Measurements from ENCODE around the gene MYLIP. TPM values are rescaled to one million over a fixed set of nuclear protein-coding genes. Genes with fewer than 3 reads are reported as not detected.

The MYLIP gene
- total RNA-seq, 1 experiment from 2014 or later = 48.1 TPM

DNA sequence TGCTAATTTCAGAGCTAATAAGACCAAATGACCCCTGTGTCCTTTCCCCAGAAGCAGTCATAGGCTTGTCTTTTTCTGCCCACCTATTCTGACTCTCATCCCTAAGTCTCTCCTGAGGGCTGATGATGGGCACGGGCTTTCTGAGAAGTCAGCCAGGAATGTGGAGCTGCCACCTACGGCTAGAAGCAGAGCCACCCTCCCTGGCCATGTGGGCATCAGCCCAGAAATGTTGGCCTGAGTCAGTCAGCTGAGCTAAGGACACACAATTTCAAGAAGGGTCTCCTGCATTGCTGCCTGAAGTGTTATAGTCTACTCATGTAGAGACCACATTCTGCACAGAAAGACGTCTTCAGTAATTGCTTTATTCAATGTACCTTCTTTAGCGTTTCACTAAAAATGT is 17.1 kb downstream of the MYLIP start:
- TF ChIP-seq, protein P1, sequence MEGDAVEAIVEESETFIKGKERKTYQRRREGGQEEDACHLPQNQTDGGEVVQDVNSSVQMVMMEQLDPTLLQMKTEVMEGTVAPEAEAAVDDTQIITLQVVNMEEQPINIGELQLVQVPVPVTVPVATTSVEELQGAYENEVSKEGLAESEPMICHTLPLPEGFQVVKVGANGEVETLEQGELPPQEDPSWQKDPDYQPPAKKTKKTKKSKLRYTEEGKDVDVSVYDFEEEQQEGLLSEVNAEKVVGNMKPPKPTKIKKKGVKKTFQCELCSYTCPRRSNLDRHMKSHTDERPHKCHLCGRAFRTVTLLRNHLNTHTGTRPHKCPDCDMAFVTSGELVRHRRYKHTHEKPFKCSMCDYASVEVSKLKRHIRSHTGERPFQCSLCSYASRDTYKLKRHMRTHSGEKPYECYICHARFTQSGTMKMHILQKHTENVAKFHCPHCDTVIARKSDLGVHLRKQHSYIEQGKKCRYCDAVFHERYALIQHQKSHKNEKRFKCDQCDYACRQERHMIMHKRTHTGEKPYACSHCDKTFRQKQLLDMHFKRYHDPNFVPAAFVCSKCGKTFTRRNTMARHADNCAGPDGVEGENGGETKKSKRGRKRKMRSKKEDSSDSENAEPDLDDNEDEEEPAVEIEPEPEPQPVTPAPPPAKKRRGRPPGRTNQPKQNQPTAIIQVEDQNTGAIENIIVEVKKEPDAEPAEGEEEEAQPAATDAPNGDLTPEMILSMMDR (IDR thresholded peaks at IDR 0.05; ENCODE audit: insufficient read depth in 1 of 2, low read depth in 1 of 2, low read length in 1 of 2, severe bottlenecking in 1 of 2, unreplicated experiment in 1 of 2) = no peak
- CTCF ChIA-PET = interaction anchor here (0.5 kb wide), 1 partner anchor 74 kb away, joined by 3 read pairs; no protein-coding TSS in a partner anchor
- Mint-ChIP-seq H3K9me3 (ENCODE audit: unreplicated experiment) (no peaks in the 10 kb centered on the region), H3K27ac (ENCODE audit: unreplicated experiment) (no peak overlapping the region), H3K27me3 (ENCODE audit: insufficient read depth, unreplicated experiment) (no peaks in the 10 kb centered on the region), H3K36me3 (ENCODE audit: insufficient read depth, unreplicated experiment) (peaks cover 98% of the 10 kb centered on the region), H3K4me1 (ENCODE audit: low read depth, unreplicated experiment) (peaks cover 22% of the 10 kb centered on the region), H3K4me3 (ENCODE audit: unreplicated experiment) (no peak overlapping the region)
- BruUV-seq (replicated peaks) = no TSS peak
- intact Hi-C loops (cut with micrococcal nuclease; ENCODE audit: unreplicated experiment) = no loop called here
- H3K4me1 ChIP-seq = peaks cover 15% of the 10 kb centered on the region
- POLR2A ChIA-PET = no interaction called here
- H3K9me3 ChIP-seq = no peaks in the 10 kb centered on the region
- no peak for DNase-seq
- no peak overlapping the region for H3K4me3 ChIP-seq (ENCODE audit: low read depth, low read length)
- H3K27me3 ChIP-seq (replicated peaks; ENCODE audit: control insufficient read depth, insufficient read depth, low read length) = no peaks in the 10 kb centered on the region
- peaks cover 5% of the 10 kb centered on the region; the same call in 1 of the 2 replicates for H3K36me3 ChIP-seq (ENCODE audit: control insufficient read depth, insufficient read depth, low read length)

DNA sequence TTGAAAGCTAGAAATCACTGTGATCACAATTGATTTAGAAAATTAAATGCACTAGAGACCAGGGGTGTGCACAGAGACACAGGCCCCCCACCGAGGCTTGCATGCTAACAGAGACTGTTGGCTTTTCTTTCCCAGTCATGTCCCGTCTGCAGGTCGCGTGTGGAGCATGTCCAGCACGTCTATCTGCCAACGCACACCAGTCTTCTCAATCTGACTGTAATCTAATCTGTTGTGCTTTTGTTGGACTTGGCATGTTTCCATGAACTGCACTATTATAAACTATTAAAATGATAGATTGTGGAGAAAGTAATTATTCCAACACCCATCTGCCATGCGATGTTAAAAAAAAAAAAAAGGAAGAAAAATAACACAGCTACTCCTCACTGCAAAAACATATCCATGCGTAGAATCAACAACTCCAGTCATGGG is 17.7 kb downstream of the MYLIP start:
- Mint-ChIP-seq H3K27ac (ENCODE audit: unreplicated experiment) (no peak overlapping the region), H3K4me1 (ENCODE audit: low read depth, unreplicated experiment) (peaks cover 22% of the 10 kb centered on the region), H3K36me3 (ENCODE audit: insufficient read depth, unreplicated experiment) (peaks cover 99% of the 10 kb centered on the region), H3K27me3 (ENCODE audit: insufficient read depth, unreplicated experiment) (no peaks in the 10 kb centered on the region), H3K9me3 (ENCODE audit: unreplicated experiment) (no peaks in the 10 kb centered on the region), H3K4me3 (ENCODE audit: unreplicated experiment) (no peak overlapping the region)
- Histone ChIP-seq H3K36me3 (ENCODE audit: control insufficient read depth, insufficient read depth, low read length) (peaks cover 5% of the 10 kb centered on the region; the same call in 1 of the 2 replicates), H3K4me3 (ENCODE audit: low read depth, low read length) (no peak overlapping the region), H3K27me3 (replicated peaks; ENCODE audit: control insufficient read depth, insufficient read depth, low read length) (no peaks in the 10 kb centered on the region), H3K9me3 (no peaks in the 10 kb centered on the region), H3K4me1 (peaks cover 15% of the 10 kb centered on the region)
- no peak for DNase-seq
- intact Hi-C loops (cut with micrococcal nuclease; ENCODE audit: unreplicated experiment) = no loop called here
- TF ChIP-seq, protein P1 (IDR thresholded peaks at IDR 0.05; ENCODE audit: insufficient read depth in 1 of 2, low read depth in 1 of 2, low read length in 1 of 2, severe bottlenecking in 1 of 2, unreplicated experiment in 1 of 2) = no peak
- ChIA-PET CTCF (interaction anchor here (0.5 to 0.8 kb wide), 4 partner anchors 17 to 342 kb away, joined by 3 to 5 read pairs (median 4); no protein-coding TSS in a partner anchor), POLR2A (interaction anchor here (0.8 kb wide), 1 partner anchor 18 kb away, joined by 5 read pairs; the partner anchor contains the start of gene MYLIP)
- no TSS peak for BruUV-seq (replicated peaks)

DNA sequence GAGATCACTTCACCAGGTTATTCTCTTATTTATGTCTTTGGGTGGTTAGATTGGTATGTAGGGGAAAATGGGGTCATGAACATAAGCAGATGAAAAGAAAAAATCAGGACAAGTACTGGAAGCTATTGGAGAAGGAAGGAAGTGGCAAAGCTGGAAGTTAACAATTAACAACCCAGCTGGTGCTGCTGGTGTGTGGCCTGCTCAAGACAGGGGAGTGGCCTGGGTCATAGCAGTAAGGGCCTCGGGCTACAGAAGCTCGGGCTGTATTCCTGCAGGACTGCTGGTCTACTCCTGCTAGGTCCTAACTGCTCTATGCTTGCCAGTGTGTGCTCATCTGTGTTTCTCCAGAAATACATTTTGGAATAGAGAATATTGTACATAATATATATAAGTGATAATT is 19.6 kb downstream of the MYLIP start:
- Histone ChIP-seq H3K9me3 (no peaks in the 10 kb centered on the region), H3K27me3 (replicated peaks; ENCODE audit: control insufficient read depth, insufficient read depth, low read length) (no peaks in the 10 kb centered on the region), H3K4me3 (ENCODE audit: low read depth, low read length) (no peak overlapping the region), H3K36me3 (ENCODE audit: control insufficient read depth, insufficient read depth, low read length) (peaks cover 5% of the 10 kb centered on the region; the same call in 1 of the 2 replicates), H3K4me1 (peaks cover 15% of the 10 kb centered on the region)
- H3K36me3 Mint-ChIP-seq (ENCODE audit: insufficient read depth, unreplicated experiment) = peaks cover 99% of the 10 kb centered on the region
- peak; percentile 75 to 81 for DNase-seq
- peaks cover 22% of the 10 kb centered on the region for H3K4me1 Mint-ChIP-seq (ENCODE audit: low read depth, unreplicated experiment)
- ChIA-PET POLR2A (interaction anchor here (1.4 kb wide), 1 partner anchor 20 kb away, joined by 7 read pairs; the partner anchor contains the start of gene MYLIP), CTCF (interaction anchor here (0.7 to 1.2 kb wide), 3 partner anchors 35 to 457 kb away, joined by 3 to 12 read pairs (median 4); no protein-coding TSS in a partner anchor)
- no peaks in the 10 kb centered on the region for H3K9me3 Mint-ChIP-seq (ENCODE audit: unreplicated experiment)
- peak overlapping the region; percentile 3 for H3K4me3 Mint-ChIP-seq (ENCODE audit: unreplicated experiment)
- no peaks in the 10 kb centered on the region for H3K27me3 Mint-ChIP-seq (ENCODE audit: insufficient read depth, unreplicated experiment)
- TF ChIP-seq, protein P1 (IDR thresholded peaks at IDR 0.05; ENCODE audit: insufficient read depth in 1 of 2, low read depth in 1 of 2, low read length in 1 of 2, severe bottlenecking in 1 of 2, unreplicated experiment in 1 of 2) = no peak
- H3K27ac Mint-ChIP-seq (ENCODE audit: unreplicated experiment) = peak overlapping the region; percentile 11
- no TSS peak for BruUV-seq (replicated peaks)
- intact Hi-C loops (cut with micrococcal nuclease; ENCODE audit: unreplicated experiment) = loop anchor here (1.0 kb wide), 1 partner anchor 19 kb away; no protein-coding TSS in a partner anchor
